Mucosa of descending colon (tissue), 3 donors: ENCODE measurements around the gene ACACA. TPM values are rescaled to one million over a fixed set of nuclear protein-coding genes. Genes with fewer than 3 reads are reported as not detected.

Experiments used
- ATAC-seq: fragments of 200-7000 bp; cut with Tn5 transposase; one replicate; pipeline ENCODE4 v1.9.1; 2020; ENCODE audit warnings: mild to moderate bottlenecking, moderate library complexity
- DNase-seq, 3 donors: peaks; one replicate each; pipeline ENCODE4 v3.0.0-alpha.2; 2020
- H3K36me3 ChIP-seq: fragments of 200-600 bp; one replicate; pipeline ENCODE4 v1.8.0; 2021; ENCODE audit warnings: low read depth, mild to moderate bottlenecking
- H3K4me1 ChIP-seq: fragments of 200-600 bp; one replicate; pipeline ENCODE4 v1.8.0; 2021; ENCODE audit warnings: low read depth, mild to moderate bottlenecking
- H3K4me3 ChIP-seq: fragments of 200-600 bp; one replicate; pipeline ENCODE4 v1.8.0; 2021; ENCODE audit warnings: mild to moderate bottlenecking
- H3K9me3 ChIP-seq: fragments of 200-600 bp; one replicate; pipeline ENCODE4 v1.8.0; 2021; ENCODE audit warnings: mild to moderate bottlenecking
- CTCF ChIP-seq: fragments of 200-600 bp; IDR thresholded peaks from one replicate; pipeline ENCODE4 v1.8.0; 2022; ENCODE audit warnings: antibody characterized with exemption, mild to moderate bottlenecking
- intact Hi-C, 2 donors: fragments of 100-400 bp; cut with DNase I in 1 of 2; cut with micrococcal nuclease in 1 of 2; formaldehyde crosslinking; loops; one replicate each; pipeline versions ENCODE4 v1.11.0 to v1.11.1; 2022; cut with DNase I, micrococcal nuclease
- total RNA-seq, 3 donors: library from RNA; stranded (reverse); fragmentation: NEBNext Ultra II Directional in 2 of 3; extraction: Animal tissue kit (Norgen Biotek cat#: 25700) in 2 of 3; gene quantifications; one replicate each; pipeline versions ENCODE4 v1.2.1 to v1.2.4, GENCODE V29; 2021 to 2023
- donor health status: DM: no; HTN: no; CAD: no; lungs with moderate emphysema.
- donor health status: DM: no; HTN: no; CAD: no.
- donor health status: DM: no; HTN: yes; CAD: no.

The ACACA gene
- total RNA-seq, 3 donors from 2014 or later, result 58.5 to 64.1 (median 60.3) TPM

DNA sequence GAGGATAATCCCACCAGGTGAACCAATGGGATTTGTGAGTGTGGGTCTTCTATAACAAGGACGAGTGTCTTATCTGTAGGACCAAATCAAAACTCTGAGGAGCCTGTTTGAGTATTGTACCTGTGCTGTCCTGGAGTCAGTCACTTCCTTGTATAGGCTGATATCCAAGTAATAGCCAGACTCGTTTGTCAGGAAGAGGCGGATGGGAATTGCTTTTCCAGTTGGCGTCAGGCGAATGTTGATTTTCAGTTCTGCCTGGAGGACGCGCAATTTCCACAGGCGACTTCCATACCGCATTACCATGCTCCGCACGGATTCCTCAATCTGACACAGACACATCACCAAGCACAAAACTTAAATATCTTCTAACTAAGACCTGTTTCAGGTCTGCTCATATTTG, 218.5 kb downstream of the ACACA start:
- TF ChIP-seq CTCF, result no peak
- no peak for ATAC-seq
- no peaks in the 10 kb centered on the region for H3K36me3 ChIP-seq

GRCh38 chr17:37187262-37187661, 219.4 kb downstream of the ACACA start:
- intact Hi-C loops, result no loop called here
- Histone ChIP-seq H3K4me1 (no peaks in the 10 kb centered on the region), H3K9me3 (no peaks in the 10 kb centered on the region), H3K4me3 (no peak overlapping the region), H3K36me3 (no peaks in the 10 kb centered on the region)
- DNase-seq, result no peak
- TF ChIP-seq CTCF, result no peak
- no peak for ATAC-seq

More for the DNA sequence above, 218.5 kb downstream of the ACACA start:
- DNase-seq, result no peak
- no peaks in the 10 kb centered on the region for H3K9me3 ChIP-seq
- no peak overlapping the region for H3K4me3 ChIP-seq
- H3K4me1 ChIP-seq, result no peaks in the 10 kb centered on the region
- intact Hi-C loops, result no loop called here

DNA sequence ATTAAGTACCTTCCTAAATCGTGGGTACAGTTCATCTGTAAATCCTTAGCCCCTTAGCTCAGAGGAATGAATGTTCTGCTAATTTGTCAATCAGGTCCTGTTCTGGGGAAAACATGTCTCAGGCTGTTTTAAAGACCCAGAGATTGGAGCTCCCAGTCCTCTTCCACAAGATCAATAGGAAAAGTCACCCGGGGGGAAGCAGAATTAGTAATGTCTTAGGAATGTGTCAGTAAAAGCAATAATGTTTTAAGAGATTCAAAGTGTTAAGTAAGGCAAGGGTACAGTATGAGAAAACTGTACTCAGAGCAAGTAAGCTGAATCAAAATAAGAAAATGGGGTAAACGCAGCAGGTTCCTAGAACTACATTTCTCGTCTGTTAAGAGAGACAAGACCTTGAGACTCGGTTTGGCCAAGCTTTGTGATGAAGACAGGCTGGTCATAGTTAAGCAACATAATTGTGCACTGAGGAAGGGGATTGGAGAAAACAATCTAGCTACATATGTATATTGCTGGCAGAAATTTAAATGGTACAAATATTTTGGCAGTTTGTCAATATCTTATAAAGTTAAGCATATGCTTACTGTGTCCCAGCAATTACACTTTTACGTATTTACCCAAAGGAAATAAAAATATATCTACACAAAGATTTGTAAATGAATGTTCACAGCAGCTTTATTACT, 223.7 kb downstream of the ACACA start:
- Histone ChIP-seq H3K36me3 (no peaks in the 10 kb centered on the region), H3K4me1 (no peaks in the 10 kb centered on the region), H3K9me3 (no peaks in the 10 kb centered on the region), H3K4me3 (no peak overlapping the region)
- ATAC-seq, result no peak
- TF ChIP-seq CTCF, result no peak
- intact Hi-C loops, result no loop called here
- DNase-seq, result no peak

DNA sequence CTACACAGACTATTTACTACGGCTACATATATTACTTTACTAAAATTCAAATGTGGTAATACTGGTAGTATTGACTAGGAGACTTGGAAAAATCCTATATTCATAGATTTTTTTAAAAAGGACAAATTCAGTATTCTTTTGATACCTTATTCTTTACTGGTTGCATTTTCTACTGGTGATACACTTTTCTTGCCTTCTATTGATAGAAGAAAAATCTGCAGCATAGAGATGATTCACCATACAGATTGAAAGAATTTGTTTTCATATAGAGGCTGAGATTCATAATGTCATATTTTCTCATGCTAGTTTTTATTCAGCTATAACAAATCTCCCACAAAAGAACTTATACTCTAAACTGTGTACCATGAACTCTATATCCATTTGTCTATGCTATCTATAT, 226.3 kb downstream of the ACACA start:
- DNase-seq (no peak), ATAC-seq (no peak)
- no peak for TF ChIP-seq CTCF
- intact Hi-C loops, result no loop called here
- H3K36me3 ChIP-seq, result no peaks in the 10 kb centered on the region
- H3K4me3 ChIP-seq, result no peak overlapping the region
- H3K4me1 ChIP-seq, result no peaks in the 10 kb centered on the region
- H3K9me3 ChIP-seq, result no peaks in the 10 kb centered on the region

- Histone ChIP-seq H3K4me1 (no peaks in the 10 kb centered on the region), H3K36me3 (no peaks in the 10 kb centered on the region), H3K9me3 (no peaks in the 10 kb centered on the region), H3K4me3 (no peak overlapping the region)
- intact Hi-C loops, result no loop called here
- DNase-seq (no peak), ATAC-seq (no peak)
- TF ChIP-seq CTCF, result no peak
These were observed 226.7 kb downstream of the ACACA start for GRCh38 chr17:37179893-37180292.
